ENCODE data around the gene SIRT3. TPM values are rescaled to one million over a fixed set of nuclear protein-coding genes. Genes with fewer than 3 reads are reported as not detected.

The SIRT3 gene
- total RNA-seq, 1 experiment from 2014 or later, result 10.8 TPM

GRCh38 chr11:215581-216037 is 20.5 kb downstream of the SIRT3 start:
- peak; percentile 30 for DNase-seq (ENCODE audit: low read depth)

GRCh38 chr11:214083-214482 is 22.1 kb downstream of the SIRT3 start:
- no peak for DNase-seq (ENCODE audit: low read depth)

GRCh38 chr11:213111-213510 is 23.0 kb downstream of the SIRT3 start:
- DNase-seq (ENCODE audit: low read depth), result no peak

GRCh38 chr11:212150-213100 is 23.7 kb downstream of the SIRT3 start:
- no peak for DNase-seq (ENCODE audit: low read depth)

- no peak for DNase-seq (ENCODE audit: low read depth)
Measured at GRCh38 chr11:211741-212140, 24.4 kb downstream of the SIRT3 start.

GRCh38 chr11:211295-211694 is 24.8 kb downstream of the SIRT3 start:
- DNase-seq (ENCODE audit: low read depth), result no peak

- DNase-seq (ENCODE audit: low read depth), result no peak
Measured at GRCh38 chr11:210803-211180, 25.4 kb downstream of the SIRT3 start.

- peak; percentile 79 for DNase-seq (ENCODE audit: low read depth)
Measured at GRCh38 chr11:210122-210802, 25.9 kb downstream of the SIRT3 start.

- no peak for DNase-seq (ENCODE audit: low read depth)
Measured at GRCh38 chr11:209275-210121, 26.6 kb downstream of the SIRT3 start.

- DNase-seq (ENCODE audit: low read depth), result no peak
Measured at GRCh38 chr11:208917-209260, 27.3 kb downstream of the SIRT3 start.

- peak; percentile 80 for DNase-seq (ENCODE audit: low read depth)
Measured at GRCh38 chr11:208181-208916, 27.8 kb downstream of the SIRT3 start.

- DNase-seq (ENCODE audit: low read depth), result peak; percentile 65
Measured at GRCh38 chr11:207863-208180, 28.3 kb downstream of the SIRT3 start.

- peak; percentile 97 for DNase-seq (ENCODE audit: low read depth)
Measured at GRCh38 chr11:207208-207862, 28.8 kb downstream of the SIRT3 start, which contains the start of the genes BET1L and RIC8A. Gene BET1L (minus strand): TSS chr11:207399. CDS start chr11:207321, 78 bp downstream. Gene RIC8A (plus strand): TSS chr11:207708. CDS start chr11:208855, 1,147 bp downstream.

- no peak for DNase-seq (ENCODE audit: low read depth)
Measured at GRCh38 chr11:206526-207207, 29.5 kb downstream of the SIRT3 start.

GRCh38 chr11:206002-206384 is 30.1 kb downstream of the SIRT3 start:
- no peak for DNase-seq (ENCODE audit: low read depth)

GRCh38 chr11:205221-206001 is 30.7 kb downstream of the SIRT3 start:
- no peak for DNase-seq (ENCODE audit: low read depth)

GRCh38 chr11:204587-205109 is 31.5 kb downstream of the SIRT3 start:
- no peak for DNase-seq (ENCODE audit: low read depth)

- no peak for DNase-seq (ENCODE audit: low read depth)
Measured at GRCh38 chr11:203945-204586, 32.1 kb downstream of the SIRT3 start.
